Testis (tissue), 2 donors: Measurements from ENCODE around the gene FSIP1.

Experiments
- POLR2A ChIP-seq: fragments of 450-650 bp; IDR thresholded peaks from one replicate; pipeline ENCODE4 v1.6.1; 2017; ENCODE audit warnings: antibody characterized with exemption, mild to moderate bottlenecking, moderate library complexity
- TF ChIP-seq, protein P1 (sequence below), 3 experiments: fragments of 450-650 bp in 2 of 3; fragments of 200-600 bp in 1 of 3; sonication (generic) in 1 of 3; IDR thresholded peaks; one replicate each; pipeline ENCODE4 v1.5.1; 2016 to 2019; ENCODE audit warnings: antibody characterized with exemption in 3 of 3, mild to moderate bottlenecking in 2 of 3, moderate library complexity in 1 of 3

DNA sequence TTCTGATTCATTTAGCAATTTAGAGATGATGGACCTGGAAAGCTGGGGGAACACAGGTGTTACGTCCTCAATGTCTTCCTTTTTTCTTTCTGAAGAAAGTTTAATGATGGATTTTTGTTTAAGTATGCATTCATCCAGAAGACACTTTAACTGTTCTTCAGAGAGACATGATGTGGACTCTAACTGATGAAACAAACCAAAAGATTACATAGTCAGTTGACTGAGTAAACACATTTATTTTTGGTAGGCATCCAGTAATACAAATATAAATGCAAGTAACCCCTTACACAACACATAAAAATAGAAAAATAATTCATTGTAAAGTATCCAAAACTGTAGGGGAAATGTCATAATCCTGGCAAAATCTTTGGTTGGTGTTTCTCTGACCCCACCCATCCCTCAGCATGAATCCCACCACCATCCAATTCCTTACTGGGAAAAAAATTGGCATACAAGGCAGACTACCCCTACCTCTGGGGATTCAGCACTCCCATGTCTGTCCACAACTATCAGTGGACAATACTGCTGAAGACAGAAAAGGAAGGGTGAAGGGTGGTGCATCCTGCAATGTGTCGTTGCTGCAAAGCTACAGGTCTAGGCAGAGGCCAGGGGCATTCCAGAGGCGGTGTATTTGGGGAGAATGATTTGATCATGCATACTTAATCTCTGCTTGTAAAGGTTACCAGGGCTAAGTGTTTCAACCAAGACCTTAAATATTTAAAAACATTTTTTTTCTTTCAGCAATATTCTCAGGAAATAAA is 164.4 kb downstream of the FSIP1 start:
- TF ChIP-seq, protein P1, sequence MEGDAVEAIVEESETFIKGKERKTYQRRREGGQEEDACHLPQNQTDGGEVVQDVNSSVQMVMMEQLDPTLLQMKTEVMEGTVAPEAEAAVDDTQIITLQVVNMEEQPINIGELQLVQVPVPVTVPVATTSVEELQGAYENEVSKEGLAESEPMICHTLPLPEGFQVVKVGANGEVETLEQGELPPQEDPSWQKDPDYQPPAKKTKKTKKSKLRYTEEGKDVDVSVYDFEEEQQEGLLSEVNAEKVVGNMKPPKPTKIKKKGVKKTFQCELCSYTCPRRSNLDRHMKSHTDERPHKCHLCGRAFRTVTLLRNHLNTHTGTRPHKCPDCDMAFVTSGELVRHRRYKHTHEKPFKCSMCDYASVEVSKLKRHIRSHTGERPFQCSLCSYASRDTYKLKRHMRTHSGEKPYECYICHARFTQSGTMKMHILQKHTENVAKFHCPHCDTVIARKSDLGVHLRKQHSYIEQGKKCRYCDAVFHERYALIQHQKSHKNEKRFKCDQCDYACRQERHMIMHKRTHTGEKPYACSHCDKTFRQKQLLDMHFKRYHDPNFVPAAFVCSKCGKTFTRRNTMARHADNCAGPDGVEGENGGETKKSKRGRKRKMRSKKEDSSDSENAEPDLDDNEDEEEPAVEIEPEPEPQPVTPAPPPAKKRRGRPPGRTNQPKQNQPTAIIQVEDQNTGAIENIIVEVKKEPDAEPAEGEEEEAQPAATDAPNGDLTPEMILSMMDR (IDR thresholded peaks at IDR 0.05) = no peak
- TF ChIP-seq POLR2A = no peak
